Astrocyte (in vitro differentiated cells and primary cell): ENCODE results near the gene LSM11. TPM values are rescaled to one million over a fixed set of nuclear protein-coding genes. Genes with fewer than 3 reads are reported as not detected.

Experiments
- DNase-seq: peaks from one replicate; pipeline ENCODE4 v3.0.0-alpha.2; 2010; ENCODE audit warnings: low read depth
- FAIRE-seq: peaks from 2 replicates; lab custom pipeline; 2011; peaks lifted over from hg19 to GRCh38; lab: Jason Lieb, UNC
- H2AFZ ChIP-seq: 2 replicates; pipeline ENCODE4 v1.6.0; 2012; ENCODE audit warnings: low read depth, low read length, inconsistent platforms
- H3K27ac ChIP-seq: 2 replicates; pipeline ENCODE4 v1.5.1; 2011; ENCODE audit warnings: low read depth, low read length, inconsistent platforms
- H3K27me3 ChIP-seq: 2 replicates; pipeline ENCODE4 v1.6.0; 2011; ENCODE audit warnings: low read length, inconsistent platforms; ENCODE audit not compliant: insufficient read depth
- H3K36me3 ChIP-seq: 2 replicates; pipeline ENCODE4 v1.5.1; 2011; ENCODE audit warnings: low read length, inconsistent platforms; ENCODE audit not compliant: insufficient read depth
- H3K4me1 ChIP-seq: 2 replicates; pipeline ENCODE4 v1.5.1; 2011; ENCODE audit warnings: low read length, inconsistent platforms; ENCODE audit not compliant: insufficient read depth
- H3K4me2 ChIP-seq: 2 replicates; pipeline ENCODE4 v1.6.0; 2012; ENCODE audit warnings: low read length, inconsistent platforms
- H3K4me3 ChIP-seq: 2 replicates; pipeline ENCODE4 v1.5.1; 2011; ENCODE audit warnings: low read depth, mild to moderate bottlenecking, low read length, inconsistent platforms; ENCODE audit not compliant: insufficient read depth
- H3K79me2 ChIP-seq: 2 replicates; pipeline ENCODE4 v1.6.0; 2012; ENCODE audit warnings: mild to moderate bottlenecking, low read length, inconsistent platforms; ENCODE audit not compliant: insufficient read depth
- H3K9ac ChIP-seq: 2 replicates; pipeline ENCODE4 v1.6.0; 2012; ENCODE audit warnings: mild to moderate bottlenecking, low read length, inconsistent platforms
- H3K9me3 ChIP-seq: 2 replicates; pipeline ENCODE4 v1.5.1; 2012; ENCODE audit warnings: low read depth, mild to moderate bottlenecking, low read length, inconsistent platforms; ENCODE audit not compliant: insufficient read depth
- H4K20me1 ChIP-seq: 2 replicates; pipeline ENCODE4 v1.6.0; 2012; ENCODE audit warnings: low read length, inconsistent platforms; ENCODE audit not compliant: insufficient read depth
- H3K27ac Mint-ChIP-seq: one replicate; pipeline ENCODE4 v1.8.0; 2021; ENCODE audit warnings: mild to moderate bottlenecking, mixed read lengths; ENCODE audit not compliant: unreplicated experiment
- H3K27me3 Mint-ChIP-seq: one replicate; pipeline ENCODE4 v1.8.0; 2021; ENCODE audit warnings: low read depth, mixed read lengths; ENCODE audit not compliant: unreplicated experiment
- H3K36me3 Mint-ChIP-seq: one replicate; pipeline ENCODE4 v1.8.0; 2021; ENCODE audit warnings: low read depth, mixed read lengths; ENCODE audit not compliant: unreplicated experiment
- H3K4me1 Mint-ChIP-seq: one replicate; pipeline ENCODE4 v1.8.0; 2021; ENCODE audit warnings: low read depth, mixed read lengths; ENCODE audit not compliant: unreplicated experiment
- H3K4me3 Mint-ChIP-seq: one replicate; pipeline ENCODE4 v1.8.0; 2021; ENCODE audit warnings: mild to moderate bottlenecking, moderate library complexity, mixed read lengths; ENCODE audit not compliant: unreplicated experiment
- H3K9me3 Mint-ChIP-seq: one replicate; pipeline ENCODE4 v1.8.0; 2021; ENCODE audit warnings: mild to moderate bottlenecking, mixed read lengths; ENCODE audit not compliant: unreplicated experiment
- EZH2 ChIP-seq: IDR thresholded peaks from 2 replicates; pipeline ENCODE4 v1.6.1; 2012; ENCODE audit warnings: mild to moderate bottlenecking, low read length, inconsistent platforms; ENCODE audit not compliant: insufficient read depth
- total RNA-seq: library from RNA; stranded (reverse); gene quantifications from 2 replicates; pipeline ENCODE4 v1.2.1, GENCODE V29; 2021
- TF ChIP-seq, protein P1 (sequence below): IDR thresholded peaks from 2 replicates; pipeline ENCODE4 v1.5.1; 2011; ENCODE audit warnings: low read depth, mild to moderate bottlenecking, inconsistent platforms, low read length, moderate library complexity; ENCODE audit not compliant: insufficient read depth

Gene LSM11
- total RNA-seq, 1 donor from 2014 or later = 4.7 TPM

DNA sequence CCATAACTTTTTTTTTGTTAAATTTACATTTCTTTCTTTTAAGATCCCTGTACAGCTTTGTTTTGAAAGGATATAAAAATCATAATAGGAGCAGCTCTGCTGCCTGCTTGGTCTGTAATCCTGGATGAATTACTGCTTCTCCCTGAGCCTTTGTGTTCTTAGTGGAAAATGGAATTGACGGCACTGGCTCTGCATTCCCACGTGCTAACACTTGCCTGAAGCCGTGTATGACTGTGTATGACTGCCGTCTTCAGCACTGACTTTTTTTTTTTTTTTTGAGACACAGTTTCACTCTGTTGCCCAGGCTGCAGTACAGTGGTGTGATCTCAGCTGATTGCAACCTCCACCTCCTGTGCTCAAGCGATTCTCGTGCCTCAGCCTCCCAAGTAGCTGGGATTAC, 7.5 kb upstream of the LSM11 start:
- Mint-ChIP-seq H3K36me3 (no peaks in the 10 kb centered on the region), H3K4me3 (no peak overlapping the region), H3K27ac (no peak overlapping the region), H3K9me3 (no peaks in the 10 kb centered on the region), H3K27me3 (no peaks in the 10 kb centered on the region), H3K4me1 (peaks cover 5% of the 10 kb centered on the region)
- H3K27ac ChIP-seq = no peak overlapping the region
- no peaks in the 10 kb centered on the region for H3K27me3 ChIP-seq
- H2AFZ ChIP-seq = no peak overlapping the region
- H3K79me2 ChIP-seq = peaks cover 6% of the 10 kb centered on the region
- FAIRE-seq (no peak), DNase-seq (no peak)
- TF ChIP-seq EZH2 = no peak
- TF ChIP-seq, protein P1, sequence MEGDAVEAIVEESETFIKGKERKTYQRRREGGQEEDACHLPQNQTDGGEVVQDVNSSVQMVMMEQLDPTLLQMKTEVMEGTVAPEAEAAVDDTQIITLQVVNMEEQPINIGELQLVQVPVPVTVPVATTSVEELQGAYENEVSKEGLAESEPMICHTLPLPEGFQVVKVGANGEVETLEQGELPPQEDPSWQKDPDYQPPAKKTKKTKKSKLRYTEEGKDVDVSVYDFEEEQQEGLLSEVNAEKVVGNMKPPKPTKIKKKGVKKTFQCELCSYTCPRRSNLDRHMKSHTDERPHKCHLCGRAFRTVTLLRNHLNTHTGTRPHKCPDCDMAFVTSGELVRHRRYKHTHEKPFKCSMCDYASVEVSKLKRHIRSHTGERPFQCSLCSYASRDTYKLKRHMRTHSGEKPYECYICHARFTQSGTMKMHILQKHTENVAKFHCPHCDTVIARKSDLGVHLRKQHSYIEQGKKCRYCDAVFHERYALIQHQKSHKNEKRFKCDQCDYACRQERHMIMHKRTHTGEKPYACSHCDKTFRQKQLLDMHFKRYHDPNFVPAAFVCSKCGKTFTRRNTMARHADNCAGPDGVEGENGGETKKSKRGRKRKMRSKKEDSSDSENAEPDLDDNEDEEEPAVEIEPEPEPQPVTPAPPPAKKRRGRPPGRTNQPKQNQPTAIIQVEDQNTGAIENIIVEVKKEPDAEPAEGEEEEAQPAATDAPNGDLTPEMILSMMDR = no peak
- peaks cover 22% of the 10 kb centered on the region for H3K36me3 ChIP-seq
- H3K4me2 ChIP-seq = no peak overlapping the region
- H3K9ac ChIP-seq = no peak overlapping the region
- H4K20me1 ChIP-seq = no peaks in the 10 kb centered on the region
- H3K4me3 ChIP-seq = no peak overlapping the region
- H3K4me1 ChIP-seq = peaks cover 4% of the 10 kb centered on the region
- H3K9me3 ChIP-seq = no peaks in the 10 kb centered on the region

DNA sequence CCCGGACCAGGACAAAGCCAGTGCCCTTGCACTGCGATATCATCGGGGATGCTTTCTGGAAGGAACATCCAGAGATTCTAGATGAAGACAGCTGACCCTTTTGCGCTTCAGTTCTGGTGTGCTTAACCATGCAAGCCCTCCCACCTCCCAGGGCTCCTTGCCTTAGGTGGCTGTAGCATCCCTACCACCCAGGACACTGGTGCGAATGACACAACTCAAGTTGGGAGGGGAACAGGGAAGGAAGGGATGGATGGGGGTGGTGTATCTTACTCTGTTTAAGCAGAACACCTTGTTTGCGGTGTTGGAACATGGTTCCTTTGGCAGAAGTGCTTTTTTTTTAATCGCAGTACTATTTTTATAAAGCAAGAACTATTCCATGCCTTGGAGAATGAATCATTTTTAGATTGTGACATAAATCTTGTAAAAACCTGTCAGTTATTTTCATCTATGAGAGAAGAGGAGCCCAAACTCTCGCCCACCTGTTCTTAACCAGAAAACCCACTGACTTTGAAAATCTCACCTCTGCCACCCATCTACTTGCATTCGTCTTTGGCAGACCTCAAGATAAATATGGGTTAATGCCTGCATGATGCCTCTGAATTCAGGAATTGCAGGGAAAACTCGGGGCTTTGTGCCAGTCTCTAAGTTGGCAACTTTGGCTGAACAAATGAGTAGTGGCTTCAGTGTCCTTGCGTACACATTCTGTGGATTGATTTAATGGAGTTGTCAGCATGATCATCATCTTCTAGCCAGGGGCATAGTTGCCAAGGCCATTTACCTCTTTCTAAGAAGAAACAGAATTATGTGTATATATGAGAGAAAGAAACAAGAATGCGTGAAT, 3.9 kb upstream of the LSM11 start:
- Mint-ChIP-seq H3K27ac (no peak overlapping the region), H3K9me3 (no peaks in the 10 kb centered on the region), H3K4me1 (no peaks in the 10 kb centered on the region), H3K27me3 (no peaks in the 10 kb centered on the region), H3K4me3 (no peak overlapping the region), H3K36me3 (no peaks in the 10 kb centered on the region)
- Histone ChIP-seq H3K27ac (no peak overlapping the region), H3K36me3 (peaks cover 11% of the 10 kb centered on the region), H2AFZ (no peak overlapping the region), H3K4me3 (no peak overlapping the region), H3K79me2 (peaks cover 7% of the 10 kb centered on the region), H4K20me1 (no peaks in the 10 kb centered on the region), H3K9ac (no peak overlapping the region), H3K4me1 (peaks cover 4% of the 10 kb centered on the region), H3K4me2 (no peak overlapping the region), H3K27me3 (no peaks in the 10 kb centered on the region), H3K9me3 (no peaks in the 10 kb centered on the region)
- no peak for DNase-seq
- no peak for FAIRE-seq
- TF ChIP-seq, protein P1 = no peak
- TF ChIP-seq EZH2 = no peak

DNA sequence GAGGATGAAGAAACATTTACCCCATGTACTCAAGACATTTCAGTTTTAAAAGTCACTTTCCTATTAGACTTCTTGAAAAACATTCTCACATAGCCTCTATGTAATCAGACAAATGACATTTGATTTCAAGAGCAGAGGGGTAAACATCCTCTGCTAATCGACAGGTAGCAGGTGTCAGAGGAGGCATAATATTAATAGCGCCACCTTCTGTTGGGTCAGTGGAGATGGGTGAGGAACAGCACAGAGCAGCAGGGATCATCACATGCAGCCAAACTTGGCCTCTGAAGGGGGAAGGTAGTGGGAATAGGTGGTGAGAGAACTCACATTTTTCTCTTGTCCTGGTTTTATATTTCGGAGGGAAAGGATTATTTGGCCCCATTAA, 3.3 kb upstream of the LSM11 start:
- no peak overlapping the region for H3K27ac ChIP-seq
- H3K4me1 ChIP-seq = peaks cover 8% of the 10 kb centered on the region
- no peaks in the 10 kb centered on the region for H3K27me3 ChIP-seq
- H3K9ac ChIP-seq = no peak overlapping the region
- H3K9me3 ChIP-seq = no peaks in the 10 kb centered on the region
- H3K4me1 Mint-ChIP-seq = no peaks in the 10 kb centered on the region
- no peak overlapping the region for H3K4me2 ChIP-seq
- H3K27me3 Mint-ChIP-seq = no peaks in the 10 kb centered on the region
- H3K9me3 Mint-ChIP-seq = no peaks in the 10 kb centered on the region
- H3K27ac Mint-ChIP-seq = no peak overlapping the region
- no peaks in the 10 kb centered on the region for H3K36me3 Mint-ChIP-seq
- DNase-seq = no peak
- H4K20me1 ChIP-seq = no peaks in the 10 kb centered on the region
- FAIRE-seq = no peak
- H3K79me2 ChIP-seq = peaks cover 13% of the 10 kb centered on the region
- no peak overlapping the region for H3K4me3 Mint-ChIP-seq
- TF ChIP-seq EZH2 = no peak
- TF ChIP-seq, protein P1 = peak; percentile 46
- peaks cover 9% of the 10 kb centered on the region for H3K36me3 ChIP-seq
- H3K4me3 ChIP-seq = no peak overlapping the region
- H2AFZ ChIP-seq = no peak overlapping the region
